Nephron (organoid): ENCODE data around the gene CR1L.
"Not testable (repeated sequence)": the region's sequence is repeated elsewhere in the genome, so short reads cannot be mapped to it uniquely, and the experiment has no call there.

Experiments
- H3K27ac Mint-ChIP-seq, 3 experiments: 2 replicates each; pipeline ENCODE4 v1.8.0; 2020; ENCODE audit warnings: mixed read lengths in 3 of 3, mild to moderate bottlenecking in 2 of 3, moderate library complexity in 1 of 3
- H3K27me3 Mint-ChIP-seq: 2 replicates; pipeline ENCODE4 v1.8.0; 2021; ENCODE audit warnings: low read depth, mild to moderate bottlenecking, moderate library complexity, mixed read lengths
- H3K36me3 Mint-ChIP-seq: 2 replicates; pipeline ENCODE4 v1.8.0; 2020; ENCODE audit warnings: low read depth, mixed read lengths
- H3K4me1 Mint-ChIP-seq: 2 replicates; pipeline ENCODE4 v1.8.0; 2020; ENCODE audit warnings: mixed read lengths
- H3K4me3 Mint-ChIP-seq, 3 experiments: 2 replicates each; pipeline ENCODE4 v1.8.0; 2020; ENCODE audit warnings: mild to moderate bottlenecking in 3 of 3, mixed read lengths in 3 of 3, moderate library complexity in 2 of 3
- H3K9me3 Mint-ChIP-seq: 2 replicates; pipeline ENCODE4 v1.8.0; 2020; ENCODE audit warnings: mixed read lengths
- CTCF ChIP-seq, 3 experiments: fragments of 200-600 bp; sonication (generic); IDR thresholded peaks; one replicate each; pipeline ENCODE4 v1.5.0; 2021; ENCODE audit warnings: antibody characterized with exemption in 3 of 3; ENCODE audit not compliant: unreplicated experiment in 3 of 3

Gene CR1L

GRCh38 chr1:207747627-207748492 is 102.9 kb downstream of the CR1L start:
- TF ChIP-seq CTCF (IDR thresholded peaks at IDR 0.05; ENCODE audit: unreplicated experiment in 3 of 3): no peak
- Mint-ChIP-seq H3K27ac (no peak overlapping the region), H3K4me3 (no peak overlapping the region), H3K36me3 (no peaks in the 10 kb centered on the region), H3K27me3 (no peaks in the 10 kb centered on the region), H3K9me3 (no peaks in the 10 kb centered on the region), H3K4me1 (peaks cover 33% of the 10 kb centered on the region)

GRCh38 chr1:207748737-207749528 is 104.0 kb downstream of the CR1L start:
- H3K4me1 Mint-ChIP-seq: peaks cover 37% of the 10 kb centered on the region
- H3K27me3 Mint-ChIP-seq: no peaks in the 10 kb centered on the region
- H3K4me3 Mint-ChIP-seq: peak overlapping the region in 2 of 3 experiments; percentile 17 to 41
- TF ChIP-seq CTCF (IDR thresholded peaks at IDR 0.05; ENCODE audit: unreplicated experiment in 3 of 3): no peak
- no peaks in the 10 kb centered on the region for H3K36me3 Mint-ChIP-seq
- no peaks in the 10 kb centered on the region for H3K9me3 Mint-ChIP-seq
- H3K27ac Mint-ChIP-seq: no peak overlapping the region

- peak overlapping the region; percentile 98 to 99 (median 98) for H3K27ac Mint-ChIP-seq
- no peaks in the 10 kb centered on the region for H3K27me3 Mint-ChIP-seq
- peak overlapping the region; percentile 99 for H3K4me3 Mint-ChIP-seq
- H3K9me3 Mint-ChIP-seq: no peaks in the 10 kb centered on the region
- peaks cover 1% of the 10 kb centered on the region for H3K36me3 Mint-ChIP-seq
- H3K4me1 Mint-ChIP-seq: peaks cover 55% of the 10 kb centered on the region
- TF ChIP-seq CTCF (IDR thresholded peaks at IDR 0.05; ENCODE audit: unreplicated experiment in 3 of 3): no peak
Observed at GRCh38 chr1:207750631-207751305, 105.8 kb downstream of the CR1L start.

DNA sequence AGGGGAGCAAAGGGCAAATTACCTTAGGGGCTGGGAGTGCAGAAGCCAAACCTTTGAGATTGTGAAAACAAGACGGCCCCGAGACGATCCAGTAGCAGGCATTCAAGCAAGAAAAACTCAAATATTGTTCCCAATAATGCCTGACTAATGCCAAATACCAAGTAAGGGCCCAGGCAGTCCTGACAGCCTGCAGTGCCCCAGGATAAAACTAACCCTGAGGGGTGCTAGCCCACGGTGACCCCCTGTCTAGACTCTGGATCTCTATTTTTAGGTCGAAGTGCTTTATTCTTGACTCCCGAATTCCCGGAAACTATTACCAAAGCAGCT is 106.5 kb downstream of the CR1L start:
- peaks cover 58% of the 10 kb centered on the region for H3K4me1 Mint-ChIP-seq
- H3K27ac Mint-ChIP-seq: peak overlapping the region; percentile 98 to 99 (median 98)
- H3K4me3 Mint-ChIP-seq: peak overlapping the region; percentile 99
- H3K36me3 Mint-ChIP-seq, H3K9me3 Mint-ChIP-seq, H3K27me3 Mint-ChIP-seq: not testable (repeated sequence)

DNA sequence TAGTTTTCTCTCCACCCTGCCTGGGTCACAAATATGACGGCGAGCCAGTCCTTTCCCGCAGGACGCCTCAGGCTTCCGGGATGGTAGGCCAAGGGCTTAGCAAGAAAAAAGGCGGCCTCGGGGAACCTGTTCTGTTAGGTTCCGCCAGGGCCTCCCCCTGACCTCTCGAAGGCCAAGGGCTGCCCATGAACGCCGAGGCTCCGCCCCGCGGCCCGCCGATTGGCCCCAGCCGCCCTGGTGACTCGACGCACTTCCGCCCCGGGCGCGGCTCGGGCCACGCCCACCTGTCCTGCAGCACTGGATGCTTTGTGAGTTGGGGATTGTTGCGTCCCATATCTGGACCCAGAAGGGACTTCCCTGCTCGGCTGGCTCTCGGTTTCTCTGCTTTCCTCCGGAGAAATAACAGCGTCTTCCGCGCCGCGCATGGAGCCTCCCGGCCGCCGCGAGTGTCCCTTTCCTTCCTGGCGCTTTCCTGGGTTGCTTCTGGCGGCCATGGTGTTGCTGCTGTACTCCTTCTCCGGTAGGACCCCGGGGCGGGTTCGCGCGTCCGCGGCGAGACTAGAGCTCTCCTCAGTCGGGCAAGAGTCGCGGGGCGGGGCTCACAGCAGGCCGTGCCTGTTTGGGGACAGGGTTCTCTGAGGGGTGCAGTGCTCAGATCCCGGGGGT is 107.0 kb downstream of the CR1L start, which contains the start of gene CD46:
Gene CD46, plus strand, starts transcription at position 265 of the 666 bp plus-strand sequence. Its CDS starts 159 bp downstream, at position 424.
- H3K4me1 Mint-ChIP-seq: peaks cover 58% of the 10 kb centered on the region
- peaks cover 10% of the 10 kb centered on the region for H3K36me3 Mint-ChIP-seq
- H3K4me3 Mint-ChIP-seq: peak within 1 kb of the TSS; percentile 99
- H3K27ac Mint-ChIP-seq: peak within 1 kb of the TSS; percentile 98 to 99 (median 98)
- H3K27me3 Mint-ChIP-seq: no peaks in the 10 kb centered on the region
- no peaks in the 10 kb centered on the region for H3K9me3 Mint-ChIP-seq
- TF ChIP-seq CTCF (IDR thresholded peaks at IDR 0.05; ENCODE audit: unreplicated experiment in 3 of 3): no peak
